K562 (cell line): ENCODE results near the gene CUX1. TPM values are rescaled to one million over a fixed set of nuclear protein-coding genes. Genes with fewer than 3 reads are reported as not detected.

Experiments
- ATAC-seq: fragments of 200-7000 bp; cut with Tn5 transposase; 3 replicates; pipeline ENCODE4 v1.9.1; 2020; ENCODE audit warnings: moderate library complexity
- BruUV-seq: library from RNA; stranded (reverse); fragments of 400-500 nt; replicated peaks from 2 replicates; lab custom pipeline; 2021; lab: Mats Ljungman, UMichigan
- CTCF ChIA-PET: fragments of 300-600 bp; formaldehyde crosslinking; extraction: SDS; loops from one replicate; lab custom pipeline; 2021; ENCODE audit warnings: low intra/inter-chr PET ratio; lab: Yijun Ruan, JAX
- POLR2A ChIA-PET: fragments of 300-600, 350-650 bp; sonication (Branson Sonifier 250); formaldehyde crosslinking; extraction: SDS; loops from one replicate; lab custom pipeline; 2021; ENCODE audit warnings: antibody characterized with exemption, inconsistent platforms; lab: Yijun Ruan, JAX
- DNase-seq, 4 experiments: peaks; one replicate each; pipeline versions ENCODE4 v3.0.0 to v3.0.0-alpha.2; 2011 to 2018; ENCODE audit warnings: low spot score in 3 of 4, mixed read lengths in 3 of 4; ENCODE audit errors: extremely low read depth in 1 of 4
- FAIRE-seq: peaks from 2 replicates; lab custom pipeline; 2011; peaks lifted over from hg19 to GRCh38; lab: Jason Lieb, UNC
- H2AFZ ChIP-seq: 2 replicates; pipeline ENCODE4 v1.6.0; 2011; ENCODE audit warnings: low read depth, low read length, control low read depth, inconsistent platforms
- H3K27ac ChIP-seq: fragments of 200-600 bp; 3 replicates; pipeline ENCODE4 v1.8.0; 2011; ENCODE audit warnings: low read depth, mild to moderate bottlenecking, control low read depth, inconsistent platforms, low read length, moderate library complexity, mixed read lengths; ENCODE audit errors: extremely low read depth
- H3K27me3 ChIP-seq, 2 experiments: fragments of 300-600 bp in 1 of 2; 2 replicates in 1 of 2; 3 replicates in 1 of 2; pipeline versions ENCODE4 v1.6.0 to v1.8.0; 2011; ENCODE audit warnings: inconsistent platforms in 2 of 2, low read length in 2 of 2, mild to moderate bottlenecking in 1 of 2, mixed read lengths in 1 of 2, moderate library complexity in 1 of 2; ENCODE audit not compliant: control insufficient read depth in 2 of 2, insufficient read depth in 2 of 2
- H3K36me3 ChIP-seq: fragments of 300-600 bp; 3 replicates; pipeline ENCODE4 v1.8.0; 2011; ENCODE audit warnings: mild to moderate bottlenecking, low read length, inconsistent platforms; ENCODE audit not compliant: control insufficient read depth, insufficient read depth
- H3K4me1 ChIP-seq, 2 experiments: fragments of 200-600 bp in 1 of 2; replicated peaks in 1 of 2; 2 replicates in 1 of 2; 3 replicates in 1 of 2; pipeline versions ENCODE4 v1.5.1 to v1.8.0; 2011; ENCODE audit warnings: inconsistent platforms in 2 of 2, low read length in 2 of 2, mild to moderate bottlenecking in 1 of 2, mixed read lengths in 1 of 2, moderate library complexity in 1 of 2; ENCODE audit not compliant: control insufficient read depth in 2 of 2, insufficient read depth in 2 of 2
- H3K4me2 ChIP-seq: 2 replicates; pipeline ENCODE4 v1.6.1; 2011; ENCODE audit warnings: low read length, control low read depth, inconsistent platforms, mixed read lengths; ENCODE audit not compliant: insufficient read depth
- H3K4me3 ChIP-seq: fragments of 200-600 bp; sonication (generic), shearing (Covaris generic); 2 replicates; pipeline ENCODE4 v1.5.1; 2016; ENCODE audit warnings: control low read depth, inconsistent platforms
- H3K79me2 ChIP-seq: fragments of 200-600 bp; 3 replicates; pipeline ENCODE4 v1.8.0; 2011; ENCODE audit warnings: low read length, inconsistent platforms; ENCODE audit not compliant: control insufficient read depth, insufficient read depth
- H3K9ac ChIP-seq, 2 experiments: 2 replicates each; pipeline versions ENCODE4 v1.6.0 to v1.6.1; 2011; ENCODE audit warnings: low read depth in 2 of 2, low read length in 2 of 2, control low read depth in 1 of 2, inconsistent platforms in 1 of 2, mild to moderate bottlenecking in 1 of 2, mixed read lengths in 1 of 2; ENCODE audit not compliant: insufficient read depth in 1 of 2
- H3K9me1 ChIP-seq: one replicate; pipeline ENCODE4 v1.6.0; 2011; ENCODE audit warnings: inconsistent platforms, mild to moderate bottlenecking, low read length, moderate library complexity; ENCODE audit not compliant: control insufficient read depth, insufficient read depth
- H3K9me3 ChIP-seq: replicated peaks from 2 replicates; pipeline ENCODE4 v1.5.1; 2011; ENCODE audit warnings: low read depth, low read length, inconsistent platforms; ENCODE audit not compliant: control insufficient read depth, insufficient read depth
- H4K20me1 ChIP-seq: replicated peaks from 2 replicates; pipeline ENCODE4 v1.6.1; 2011; ENCODE audit warnings: low read length, inconsistent platforms, mixed read lengths; ENCODE audit not compliant: control insufficient read depth, insufficient read depth
- ARID1B ChIP-seq: fragments of 450-650 bp; IDR thresholded peaks from 2 replicates; pipeline ENCODE4 v1.6.1; 2016; ENCODE audit warnings: antibody characterized with exemption, mild to moderate bottlenecking, inconsistent platforms
- CREM ChIP-seq: IDR thresholded peaks from 2 replicates; pipeline ENCODE4 v1.6.1; 2014; ENCODE audit warnings: antibody characterized with exemption, low read depth
- ESRRB ChIP-seq: fragments of 250-450 bp; sonication (Bioruptor Pico); IDR thresholded peaks from 2 replicates; pipeline ENCODE4 v1.5.0; 2020; ENCODE audit warnings: mild to moderate bottlenecking, moderate library complexity, borderline replicate concordance
- ETS2 ChIP-seq: IDR thresholded peaks from 2 replicates; pipeline ENCODE4 v1.6.1; 2016; ENCODE audit warnings: borderline replicate concordance, missing genetic modification characterization, mild to moderate bottlenecking, moderate library complexity, missing compliant biosample characterization; ENCODE audit not compliant: poor library complexity, severe bottlenecking
- GABPB1 ChIP-seq: sonication (generic); formaldehyde crosslinking; IDR thresholded peaks from 2 replicates; pipeline ENCODE4 v1.8.0; 2022; ENCODE audit warnings: mild to moderate bottlenecking, missing genetic modification reagents
- NCOA1 ChIP-seq: fragments of 450-650 bp; IDR thresholded peaks from 2 replicates; pipeline ENCODE4 v1.6.1; 2016; ENCODE audit warnings: low read depth
- PCBP1 ChIP-seq: fragments of 200-400 bp; formaldehyde crosslinking; IDR thresholded peaks from 2 replicates; pipeline ENCODE4 v1.6.1; 2018; ENCODE audit warnings: mild to moderate bottlenecking, low read depth, low read length; ENCODE audit not compliant: poor library complexity, severe bottlenecking
- POLR2AphosphoS2 ChIP-seq: IDR thresholded peaks from 2 replicates; pipeline ENCODE4 v1.6.1; 2012; ENCODE audit warnings: low read length, improper control_type of control experiment
- PTRF ChIP-seq: fragments of 450-650 bp; IDR thresholded peaks from 2 replicates; pipeline ENCODE4 v1.6.1; 2016; ENCODE audit warnings: mild to moderate bottlenecking, missing genetic modification characterization, missing compliant biosample characterization
- SREBF2 ChIP-seq: sonication (generic); formaldehyde crosslinking; IDR thresholded peaks from 2 replicates; pipeline ENCODE4 v1.4.0; 2020; ENCODE audit warnings: mild to moderate bottlenecking, missing genetic modification reagents
- SRSF1 ChIP-seq: fragments of 200-400 bp; formaldehyde crosslinking; IDR thresholded peaks from 2 replicates; pipeline ENCODE4 v1.6.1; 2017; ENCODE audit warnings: mild to moderate bottlenecking, low read depth, low read length, moderate library complexity
- ZBTB12 ChIP-seq: fragments of 250-450 bp; sonication (Bioruptor Pico); IDR thresholded peaks from 2 replicates; pipeline ENCODE4 v1.4.0; 2020
- ZBTB17 ChIP-seq: fragments of 450-650 bp; formaldehyde crosslinking; IDR thresholded peaks from 2 replicates; pipeline ENCODE4 v1.4.0; 2020; ENCODE audit warnings: mild to moderate bottlenecking
- ZNF184 ChIP-seq: sonication (generic); formaldehyde crosslinking; IDR thresholded peaks from 2 replicates; pipeline ENCODE4 v1.5.0; 2020; ENCODE audit warnings: missing genetic modification reagents
- ZNF232 ChIP-seq: sonication (generic); formaldehyde crosslinking; IDR thresholded peaks from 2 replicates; pipeline ENCODE4 v1.8.0; 2022; ENCODE audit warnings: mild to moderate bottlenecking, missing genetic modification reagents
- ZNF589 ChIP-seq: fragments of 200-800 bp; sonication (Bioruptor generic); IDR thresholded peaks from 2 replicates; pipeline ENCODE4 v1.6.1; 2016; ENCODE audit warnings: low read depth, missing genetic modification characterization, missing compliant biosample characterization
- ZNF75A ChIP-seq: fragments of 450-650 bp; formaldehyde crosslinking; IDR thresholded peaks from 2 replicates; pipeline ENCODE4 v1.4.0; 2020; ENCODE audit warnings: mild to moderate bottlenecking
- ZNF764 ChIP-seq: fragments of 250-450 bp; sonication (Bioruptor Pico); IDR thresholded peaks from 2 replicates; pipeline ENCODE4 v1.4.0; 2020; ENCODE audit warnings: low read depth, mild to moderate bottlenecking, moderate library complexity
- WGBS: fragments of 100-300 bp; shearing (Covaris generic); methylation state at CpG from one replicate; pipeline ENCODE4 v1.1.6; 2016; ENCODE audit warnings: low coverage, mixed read lengths; ENCODE audit not compliant: insufficient coverage; ENCODE audit errors: missing lambda C conversion rate; 5-methylcytosine and 5-hydroxymethylcytosine counted together
- in situ Hi-C: fragments of 300-500 bp; cut with MboI; formaldehyde crosslinking; loops from 4 replicates; pipeline ENCODE4 v1.15.0; 2018; ENCODE audit warnings: inconsistent platforms, mixed read lengths
- intact Hi-C: fragments of 100-400 bp; cut with micrococcal nuclease; formaldehyde crosslinking; loops from 2 replicates; pipeline ENCODE4 v1.14.2; 2022
- polyA plus RNA-seq, 8 experiments: library from polyadenylated mRNA; depleted of rRNA in 4 of 8; stranded (reverse) in 5 of 8; unstranded in 3 of 8; fragments of >200 nt; fragmentation: Nextera tagmentation in 2 of 8; fragmentation: Illumina TruSeq in 1 of 8; extraction: Ambion mirVana in 2 of 8; extraction: Trizol in 1 of 8; gene quantifications; 2 replicates each; pipeline versions ENCODE4 v1.2.1 to v1.2.3, GENCODE V29; 2011 to 2014; ENCODE audit warnings: inconsistent platforms in 1 of 8, missing spikeins in 1 of 8
- total RNA-seq, 7 experiments: library from RNA; depleted of rRNA in 6 of 7; stranded (reverse); fragments of >200 nt in 6 of 7; fragmentation: Illumina TruSeq in 2 of 7; extraction: Trizol in 2 of 7; gene quantifications; 2 replicates each; pipeline versions ENCODE4 v1.2.1 to v1.2.3, GENCODE V29; 2011 to 2021; ENCODE audit warnings: low replicate concordance in 1 of 7

Gene CUX1
- total and polyA plus RNA-seq, 9 of the 15 experiments (the other 6 are each of a cell fraction or from before 2014, with no cell fraction given): 3.6 to 55.3 (median 25.2) TPM

GRCh38 chr7:102040569-102040968 is 223.1 kb downstream of the CUX1 start:
- DNase-seq (no peak), ATAC-seq (no peak), FAIRE-seq (no peak)
- WGBS: 78% methylated on average over 11 of the region's 11 CpGs
- no peaks in the 10 kb centered on the region for H3K9me1 ChIP-seq
- CTCF ChIA-PET: no interaction called here
- in situ Hi-C loops: no loop called here
- intact Hi-C loops: no loop called here
- no peak overlapping the region for H3K4me2 ChIP-seq
- H3K4me1 ChIP-seq: peaks cover 0 to 4% of the 10 kb centered on the region in 2 experiments; a peak in 2 of 5 replicates
- no peaks in the 10 kb centered on the region for H3K27me3 ChIP-seq
- no peak overlapping the region for H3K27ac ChIP-seq
- no peaks in the 10 kb centered on the region for H3K36me3 ChIP-seq
- no peak overlapping the region for H3K4me3 ChIP-seq
- no peak for TF ChIP-seq SRSF1
- no peak for TF ChIP-seq GABPB1 (CRISPR knock-in tag)
- no peak for TF ChIP-seq ETS2 (tag)
- no peak for TF ChIP-seq ZNF589 (CRISPR knock-in tag)
- no peak for TF ChIP-seq ZNF232 (CRISPR knock-in tag)
- TF ChIP-seq ZBTB12 (CRISPR knock-in tag): no peak
- TF ChIP-seq ZNF764 (CRISPR knock-in tag): no peak
- TF ChIP-seq POLR2AphosphoS2: no peak
- TF ChIP-seq ZNF75A (CRISPR knock-in tag): no peak
- no peak for TF ChIP-seq ZNF184
- no peak for TF ChIP-seq CREM
- TF ChIP-seq PTRF: no peak
- TF ChIP-seq NCOA1: no peak
- TF ChIP-seq ZBTB17 (CRISPR knock-in tag): no peak
- no peak for TF ChIP-seq ESRRB (CRISPR knock-in tag)
- no peak for TF ChIP-seq ARID1B
- TF ChIP-seq PCBP1: no peak
- no peak for TF ChIP-seq SREBF2
- no peak overlapping the region for H3K9ac ChIP-seq
- peaks cover 4% of the 10 kb centered on the region for H4K20me1 ChIP-seq
- BruUV-seq: no TSS peak
- no peaks in the 10 kb centered on the region for H3K79me2 ChIP-seq
- H2AFZ ChIP-seq: no peak overlapping the region
- POLR2A ChIA-PET: interaction anchor here (1.3 kb wide), 1 partner anchor 15 kb away, joined by 3 read pairs; no protein-coding TSS in a partner anchor
- H3K9me3 ChIP-seq: no peaks in the 10 kb centered on the region
